Esophagus muscularis mucosa (tissue), 3 donors: Measurements from ENCODE around the gene CSRNP3.

Experiments
- CTCF ChIP-seq, 3 experiments: fragments of 200-600 bp in 2 of 3; fragments of 450-650 bp in 1 of 3; sonication (generic) in 2 of 3; IDR thresholded peaks; one replicate each; pipeline ENCODE4 v1.5.1; 2017 to 2019; ENCODE audit warnings: antibody characterized with exemption in 3 of 3, mild to moderate bottlenecking in 2 of 3, moderate library complexity in 1 of 3
- POLR2AphosphoS5 ChIP-seq, 2 donors: sonication (generic); formaldehyde crosslinking; IDR thresholded peaks; one replicate each; pipeline ENCODE4 v1.6.1; 2017; ENCODE audit warnings: antibody characterized with exemption in 2 of 2

GRCh38 chr2:165629776-165630175 is 160.3 kb downstream of the CSRNP3 start:
- TF ChIP-seq CTCF (IDR thresholded peaks at IDR 0.05) (no peak), POLR2AphosphoS5 (IDR thresholded peaks at IDR 0.05) (no peak)
